ENCODE measurements around the gene FBLN2. TPM values are rescaled to one million over a fixed set of nuclear protein-coding genes. Genes with fewer than 3 reads are reported as not detected.

The FBLN2 gene
- total RNA-seq, 1 donor from 2014 or later: 33.5 TPM

DNA sequence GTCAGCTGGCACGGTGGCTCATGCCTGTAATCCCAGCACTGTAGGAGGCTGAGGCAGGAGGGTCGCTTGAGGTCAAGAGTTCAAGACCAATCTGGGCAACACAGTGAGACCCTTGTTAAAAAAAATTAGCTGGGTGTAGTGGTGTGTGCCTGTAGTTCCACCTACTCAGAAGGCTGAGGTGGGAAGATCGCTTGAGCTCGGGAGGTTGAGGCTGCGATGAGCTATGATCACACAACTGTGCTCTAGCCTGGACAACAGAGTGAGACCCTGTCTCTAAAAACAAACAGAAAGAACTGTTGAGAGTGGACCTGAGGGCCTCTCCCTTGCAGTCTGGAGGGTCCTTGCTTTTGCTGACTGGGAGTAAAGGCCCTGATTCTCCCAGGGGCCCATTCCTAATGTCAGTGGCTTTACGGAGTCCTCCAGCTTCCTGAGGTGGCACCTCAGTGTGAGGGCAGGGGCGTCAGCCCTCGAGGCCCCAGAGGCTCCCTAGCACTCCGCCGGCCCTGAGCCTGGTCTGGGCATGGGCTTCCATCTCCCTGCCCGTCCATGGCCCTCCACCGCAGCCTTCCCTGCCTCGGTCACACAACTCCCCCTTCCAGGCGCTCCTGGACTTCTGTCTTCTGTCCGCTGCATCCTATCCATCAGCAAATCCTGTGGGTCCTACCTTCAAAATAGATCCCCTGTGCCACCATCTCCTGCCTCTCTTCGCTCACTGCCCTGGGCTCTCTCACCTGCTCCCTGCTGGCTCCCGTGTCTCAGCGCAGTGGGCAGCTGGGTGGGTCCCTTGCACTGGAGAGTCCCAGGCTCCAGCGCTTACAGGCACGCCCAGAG lies 19.0 kb downstream of the FBLN2 start:
- DNase-seq: no peak

DNA sequence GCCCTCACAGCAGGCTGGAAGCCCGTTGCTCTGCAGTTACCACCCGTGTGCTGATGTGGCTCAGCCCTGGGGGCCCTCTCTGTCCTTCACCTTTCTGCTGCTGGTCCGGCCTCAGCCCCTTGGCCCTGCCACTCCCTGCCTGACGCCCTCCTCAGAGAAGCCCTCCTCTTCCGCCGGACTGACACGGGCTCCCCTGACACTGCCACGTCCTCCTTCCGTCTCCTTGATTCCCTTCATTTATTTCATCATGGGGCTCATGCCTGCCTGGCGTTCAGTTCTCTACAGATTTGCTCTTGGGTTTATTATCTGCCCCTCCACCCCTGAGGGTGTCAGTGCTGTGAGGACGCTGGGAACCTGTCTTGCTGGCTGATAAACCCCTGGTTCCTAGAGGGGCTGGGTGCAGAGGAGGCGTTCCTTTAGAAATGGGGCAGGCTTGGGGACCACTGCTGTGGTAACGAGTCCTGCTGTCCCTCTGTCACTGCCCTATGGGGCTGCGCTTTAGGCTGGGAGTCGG lies 19.6 kb downstream of the FBLN2 start:
- DNase-seq: no peak

DNA sequence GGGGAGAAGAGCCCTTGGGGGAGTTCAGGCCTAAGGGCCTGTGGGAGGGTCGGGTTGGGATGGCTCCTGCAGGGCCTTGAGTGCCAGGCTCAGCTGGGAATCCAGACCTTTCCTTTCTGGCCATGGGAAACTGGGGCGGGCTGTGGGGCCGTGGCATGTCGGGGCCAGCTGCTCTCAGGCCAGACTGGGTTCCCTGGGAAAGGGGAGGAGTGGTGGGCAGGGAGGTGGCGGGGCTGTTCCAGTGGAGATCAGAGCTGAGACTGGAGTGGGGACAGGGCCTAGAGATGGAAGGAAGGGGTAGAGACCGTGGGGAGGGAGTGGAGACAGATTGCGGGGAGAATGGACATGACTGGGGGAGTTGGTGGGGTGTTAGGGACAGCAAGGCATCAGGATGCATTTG lies 20.3 kb downstream of the FBLN2 start:
- DNase-seq: no peak

DNA sequence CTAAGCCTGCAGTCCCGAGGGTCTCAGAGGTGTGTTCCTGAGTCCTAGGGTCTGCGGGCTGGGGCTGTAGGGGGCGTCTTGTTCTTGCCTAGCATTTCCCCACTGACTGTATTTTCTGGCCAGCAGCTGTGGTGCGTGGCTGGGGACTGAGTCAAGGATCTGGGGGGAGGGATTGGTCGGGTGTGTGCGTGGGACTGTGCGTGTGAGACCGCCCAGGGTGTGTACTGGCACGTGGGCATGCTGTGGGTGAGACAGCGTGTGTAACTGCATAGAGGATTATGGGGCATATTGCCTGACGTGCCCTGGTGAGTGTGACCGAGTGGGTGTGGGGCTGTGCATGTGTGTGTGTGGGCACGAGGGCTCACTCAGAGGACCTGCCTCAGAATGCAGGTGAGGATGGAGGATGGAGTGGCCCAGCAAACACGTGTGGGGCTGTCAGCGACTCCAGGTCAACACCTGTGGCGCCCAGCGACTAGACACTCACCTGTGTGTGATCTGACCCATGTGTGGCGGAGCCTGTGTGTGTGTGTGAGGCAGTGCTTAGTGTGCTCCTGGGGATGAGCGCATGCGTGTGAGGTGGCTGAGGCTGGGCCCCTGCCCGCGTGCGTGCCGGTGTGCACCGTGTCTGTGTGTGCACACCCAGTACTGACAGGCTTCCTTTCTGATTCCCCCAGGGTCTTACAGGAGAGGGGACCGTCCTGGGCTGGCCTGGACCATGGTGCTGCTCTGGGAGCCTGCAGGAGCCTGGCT lies 20.9 kb downstream of the FBLN2 start:
- no peak for DNase-seq

DNA sequence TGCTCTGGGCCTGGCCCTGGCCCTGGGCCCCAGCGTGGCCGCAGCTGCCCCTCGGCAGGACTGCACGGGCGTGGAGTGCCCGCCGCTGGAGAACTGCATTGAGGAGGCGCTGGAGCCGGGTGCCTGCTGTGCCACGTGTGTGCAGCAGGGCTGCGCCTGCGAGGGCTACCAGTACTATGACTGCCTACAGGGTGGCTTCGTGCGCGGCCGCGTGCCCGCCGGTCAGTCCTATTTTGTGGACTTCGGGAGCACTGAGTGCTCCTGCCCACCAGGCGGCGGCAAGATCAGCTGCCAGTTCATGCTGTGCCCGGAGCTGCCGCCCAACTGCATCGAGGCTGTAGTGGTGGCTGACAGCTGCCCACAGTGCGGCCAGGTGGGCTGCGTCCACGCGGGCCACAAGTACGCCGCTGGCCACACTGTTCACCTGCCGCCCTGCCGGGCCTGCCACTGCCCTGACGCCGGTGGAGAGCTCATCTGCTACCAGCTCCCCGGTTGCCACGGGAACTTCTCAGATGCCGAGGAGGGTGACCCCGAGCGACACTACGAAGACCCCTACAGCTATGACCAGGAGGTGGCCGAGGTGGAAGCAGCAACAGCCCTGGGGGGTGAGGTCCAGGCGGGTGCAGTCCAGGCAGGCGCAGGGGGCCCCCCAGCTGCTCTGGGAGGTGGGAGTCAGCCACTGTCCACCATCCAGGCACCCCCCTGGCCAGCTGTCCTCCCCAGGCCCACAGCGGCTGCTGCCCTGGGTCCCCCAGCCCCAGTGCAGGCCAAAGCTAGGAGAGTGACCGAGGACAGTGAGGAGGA lies 21.7 kb downstream of the FBLN2 start:
- no peak for DNase-seq

DNA sequence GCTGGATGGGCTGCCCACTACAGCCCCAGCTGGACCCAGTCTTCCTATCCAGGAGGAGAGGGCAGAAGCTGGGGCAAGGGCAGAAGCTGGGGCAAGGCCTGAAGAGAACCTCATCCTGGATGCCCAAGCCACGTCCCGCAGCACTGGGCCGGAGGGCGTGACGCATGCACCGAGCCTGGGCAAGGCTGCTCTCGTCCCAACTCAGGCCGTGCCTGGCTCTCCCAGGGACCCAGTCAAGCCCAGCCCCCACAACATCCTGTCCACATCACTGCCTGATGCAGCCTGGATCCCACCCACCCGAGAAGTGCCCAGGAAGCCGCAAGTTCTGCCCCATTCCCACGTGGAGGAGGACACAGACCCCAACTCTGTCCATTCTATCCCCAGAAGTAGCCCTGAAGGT lies 22.3 kb downstream of the FBLN2 start:
- DNase-seq: no peak

DNA sequence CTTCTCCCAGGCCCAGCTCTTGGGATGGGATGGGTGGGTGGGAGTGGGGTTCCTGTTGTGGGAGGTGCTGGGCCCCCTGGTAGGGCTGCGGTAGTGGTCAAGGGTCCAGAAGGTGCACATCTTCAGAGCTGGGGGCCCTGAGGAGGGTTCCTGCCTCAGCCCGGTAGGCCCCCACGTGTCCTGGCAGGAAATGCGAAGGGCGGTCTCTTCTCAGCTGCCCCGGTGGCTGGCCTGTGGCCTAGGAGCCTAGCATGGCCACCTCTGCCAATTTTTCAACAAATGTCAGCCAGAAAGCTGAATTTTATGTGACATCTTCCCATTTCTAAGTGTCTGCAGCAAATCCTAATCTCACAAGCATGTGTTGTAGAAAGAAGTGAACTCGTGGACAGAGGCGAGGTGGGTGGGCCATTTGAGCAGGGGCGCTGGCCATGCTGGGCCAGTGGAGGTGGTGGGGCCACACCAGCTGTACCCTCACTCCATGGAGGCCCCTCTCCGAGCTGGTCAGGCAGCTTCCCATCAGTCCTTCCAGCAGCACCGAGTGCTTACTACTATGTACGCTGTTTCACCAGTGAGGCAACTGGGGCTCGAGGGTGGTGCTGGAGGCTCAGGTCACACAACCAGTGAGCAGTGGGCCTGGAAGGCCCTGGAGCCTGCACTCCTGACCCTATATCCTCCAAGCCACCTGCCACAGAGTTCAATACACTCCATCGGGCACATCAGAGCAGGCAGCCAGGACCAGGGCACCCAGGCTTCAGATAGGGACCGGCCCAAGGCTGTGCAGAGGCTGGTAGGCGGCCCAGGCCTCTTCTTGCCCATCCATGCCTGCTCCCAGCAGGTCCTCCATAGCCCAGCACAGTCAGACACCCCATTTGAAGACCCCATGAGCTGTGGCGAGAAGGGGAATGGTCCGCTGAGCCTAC lies 23.2 kb downstream of the FBLN2 start:
- DNase-seq: no peak

DNA sequence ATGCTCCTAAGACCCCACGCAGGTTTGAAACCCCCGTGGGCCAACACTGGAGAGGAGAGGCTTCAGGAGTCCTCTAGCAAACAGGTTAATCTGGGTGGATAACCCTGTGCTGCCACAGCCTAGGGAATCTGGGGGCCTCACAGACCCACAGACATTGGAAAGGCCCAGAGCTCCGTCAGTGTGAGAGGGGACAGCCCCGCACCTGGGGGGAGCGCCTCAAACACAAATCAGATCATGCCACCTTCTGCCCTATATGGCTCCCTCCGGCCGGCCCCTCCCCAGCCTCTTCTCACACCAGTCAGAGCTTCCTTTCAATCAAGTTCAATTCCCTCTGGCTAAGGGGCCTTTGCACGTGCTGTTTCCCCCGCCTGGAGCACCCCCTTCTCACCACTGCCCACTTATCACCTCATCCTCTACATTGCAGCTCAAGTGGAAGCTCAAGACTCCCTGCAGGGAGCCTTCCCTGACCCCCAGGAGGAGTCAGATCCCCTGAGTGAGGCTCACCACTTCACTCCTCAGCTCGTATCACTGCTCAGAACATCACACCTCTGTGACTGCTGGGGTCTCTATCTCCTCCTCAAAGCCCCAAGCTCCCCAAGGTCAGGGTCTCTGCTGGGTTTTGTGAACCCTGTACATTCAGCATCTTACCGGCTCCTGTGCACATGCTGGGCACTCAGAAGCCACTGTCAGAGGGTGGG lies 24.1 kb downstream of the FBLN2 start:
- no peak for DNase-seq

DNA sequence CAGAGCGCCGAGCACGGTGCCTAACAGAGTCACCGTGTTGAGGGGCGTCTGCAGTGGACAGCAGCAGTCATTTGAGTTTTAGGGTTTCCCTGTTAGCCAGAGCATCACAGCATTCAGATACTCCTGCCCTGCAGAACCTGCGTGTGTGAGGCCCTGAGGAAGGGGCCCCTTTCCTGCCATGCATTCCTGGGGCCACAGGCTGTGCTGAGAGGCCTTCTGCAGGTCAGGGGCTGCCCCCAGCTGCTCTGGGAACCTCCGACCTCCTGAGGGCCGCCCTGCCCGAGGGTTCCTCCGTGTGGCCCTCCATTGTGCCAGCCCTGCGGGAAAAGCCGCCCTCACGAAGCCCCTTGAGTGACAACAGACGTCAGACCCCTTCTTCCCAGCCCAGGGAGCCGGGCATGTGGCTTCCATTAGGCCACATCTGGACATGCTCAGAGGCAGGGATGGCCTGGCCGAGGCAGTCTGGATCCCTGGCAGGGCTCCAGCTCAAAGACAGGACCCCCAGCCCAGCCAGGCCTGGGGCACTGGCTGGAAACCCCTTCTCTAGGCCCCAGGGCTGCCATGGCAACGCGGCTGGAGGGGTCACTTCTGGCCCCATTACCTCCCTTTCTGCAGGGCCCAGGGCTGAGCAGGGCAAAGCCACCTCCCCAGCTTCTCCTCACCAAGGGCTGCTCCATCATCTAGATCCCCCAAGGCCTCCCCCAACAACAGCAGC lies 25.3 kb downstream of the FBLN2 start:
- DNase-seq: no peak

DNA sequence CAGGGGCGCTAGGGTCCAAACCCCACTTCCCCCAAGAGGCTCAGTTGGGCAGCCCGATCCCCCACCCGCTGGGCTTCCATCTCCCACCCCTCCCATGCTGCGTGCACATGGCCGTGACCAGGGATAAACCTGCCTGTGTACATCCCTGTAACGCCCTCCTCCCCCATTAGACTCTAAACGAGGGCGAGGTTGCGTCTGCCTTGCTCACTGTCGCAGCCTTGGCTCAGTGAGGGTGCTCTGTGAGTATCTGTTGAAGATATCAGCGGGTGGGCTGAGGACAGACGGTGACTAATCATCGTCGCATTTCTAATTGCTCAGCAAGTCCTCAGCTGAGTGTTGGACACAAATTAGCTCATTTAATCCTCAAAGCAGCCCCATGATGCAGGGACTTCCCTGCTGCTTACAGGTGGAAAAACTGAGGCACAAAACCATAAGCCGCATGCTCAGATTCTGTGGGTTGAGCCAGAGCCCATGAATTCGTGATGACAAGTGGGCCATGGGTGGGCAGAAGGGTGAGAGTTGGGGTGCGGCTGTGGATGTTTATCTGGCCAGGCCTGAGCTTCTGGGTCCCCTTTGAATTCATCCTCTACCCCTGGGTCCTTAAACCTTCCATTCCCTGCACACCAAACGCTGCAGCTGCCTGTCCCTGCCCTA lies 26.0 kb downstream of the FBLN2 start:
- DNase-seq: no peak

DNA sequence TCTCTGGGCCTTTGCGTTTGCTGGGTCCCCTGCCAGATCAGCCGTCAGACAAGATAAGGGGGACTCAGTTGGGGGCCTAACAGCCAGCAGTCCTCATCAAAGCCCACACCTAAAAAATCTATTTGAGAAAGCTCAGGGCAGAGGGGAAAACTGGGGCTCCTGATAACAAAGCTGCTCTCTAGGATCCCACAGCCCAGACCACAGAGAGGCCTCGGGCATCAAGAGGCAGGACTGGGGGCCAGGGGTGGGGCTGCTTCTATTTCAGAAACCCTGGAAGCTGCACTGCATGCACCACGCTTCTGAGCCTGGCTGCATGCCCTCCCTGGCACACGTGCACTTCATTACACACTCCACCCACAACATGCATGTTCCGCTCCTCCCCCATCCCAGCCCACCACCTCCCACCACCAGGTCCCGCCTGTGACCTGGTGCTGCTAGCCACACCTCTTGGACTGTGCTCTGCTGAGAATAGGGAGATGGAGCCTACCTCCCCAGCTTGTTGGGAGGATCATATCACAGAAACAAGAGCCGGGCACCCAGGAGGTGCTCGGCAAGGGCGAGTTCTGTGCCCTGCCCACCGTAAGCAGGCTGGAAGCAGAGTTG lies 26.6 kb downstream of the FBLN2 start:
- no peak for DNase-seq

DNA sequence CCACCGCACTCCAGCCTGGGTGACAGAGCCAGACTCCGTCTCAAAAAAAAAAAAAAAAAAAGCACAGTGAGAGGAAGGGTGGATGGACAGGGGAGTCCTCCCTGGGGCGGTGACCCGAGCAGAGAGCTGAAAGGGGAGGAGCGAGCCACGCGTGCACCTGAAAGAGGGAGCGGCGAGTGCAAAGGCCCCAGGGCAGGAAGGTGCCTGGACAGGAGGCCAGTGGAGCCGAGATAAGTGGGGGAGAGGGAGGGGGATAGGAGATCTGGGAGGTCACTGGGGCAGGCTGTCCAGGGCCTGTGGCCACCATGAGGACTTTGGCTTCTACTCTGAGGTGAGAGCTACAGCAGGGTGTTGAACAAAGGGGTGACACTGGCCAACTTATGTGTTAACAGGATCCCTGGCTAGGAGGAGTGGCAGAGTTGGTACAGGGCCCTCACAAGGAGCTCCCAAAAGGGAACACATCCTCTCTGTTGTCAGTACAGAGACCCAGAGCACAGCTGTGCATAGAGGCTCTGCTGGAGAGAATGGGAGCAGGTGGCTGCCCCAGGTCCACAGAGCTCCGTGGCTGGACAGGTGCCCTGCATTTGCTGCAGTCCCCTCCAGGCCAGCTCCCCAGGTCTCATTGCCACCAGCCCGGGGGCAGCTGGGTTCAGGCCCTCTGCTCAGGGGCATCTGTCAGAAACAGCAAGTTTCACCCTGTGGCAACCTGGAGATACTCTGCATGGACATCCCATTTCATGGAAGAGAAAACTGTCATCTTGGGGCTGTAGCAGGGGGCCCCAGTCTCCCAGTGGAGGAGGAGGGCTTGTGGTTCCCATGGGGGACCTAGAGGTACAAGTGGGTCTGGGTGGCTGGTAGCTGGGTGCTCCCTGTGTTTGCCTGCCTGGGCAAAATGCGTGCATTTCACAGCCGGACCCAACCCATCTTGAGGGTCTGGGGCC lies 28.5 kb downstream of the FBLN2 start:
- no peak for DNase-seq

DNA sequence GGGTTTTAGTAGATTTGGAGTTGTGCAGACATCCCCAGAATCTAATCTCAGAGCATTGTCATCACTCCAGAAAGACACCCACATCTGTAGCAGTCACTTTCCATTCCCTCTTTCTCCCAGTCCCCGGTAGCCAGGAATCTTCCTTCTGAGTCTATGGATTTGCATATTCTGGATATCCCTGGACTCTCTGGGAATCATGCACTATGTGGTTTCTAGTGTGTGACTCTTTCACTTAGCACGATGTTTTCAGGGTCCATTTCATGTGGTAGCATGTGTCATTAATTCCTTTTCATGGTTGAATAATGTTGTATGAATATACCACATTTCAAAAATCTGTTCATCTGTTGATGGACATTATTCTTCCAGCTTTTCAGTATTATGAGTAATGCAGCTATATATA lies 29.3 kb downstream of the FBLN2 start:
- peak; percentile 84 for DNase-seq

DNA sequence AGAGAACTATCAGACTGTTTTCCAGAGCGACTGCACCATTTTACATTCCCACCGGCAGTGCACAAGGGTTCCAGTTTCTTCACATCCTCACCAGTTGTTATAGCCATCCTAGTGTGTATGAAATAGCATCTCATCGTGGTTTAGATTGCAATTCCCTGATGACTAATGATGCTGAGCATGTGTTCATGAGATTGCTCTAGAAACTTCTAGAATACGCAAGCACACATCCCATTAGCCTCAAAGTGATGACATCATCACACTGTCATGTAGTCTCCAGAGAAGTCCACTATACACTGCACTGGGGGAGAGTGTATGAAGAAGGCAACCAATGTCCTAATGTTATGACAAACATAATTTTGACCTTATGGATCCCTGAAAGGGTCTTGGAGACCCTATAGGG lies 30.1 kb downstream of the FBLN2 start:
- DNase-seq: no peak

DNA sequence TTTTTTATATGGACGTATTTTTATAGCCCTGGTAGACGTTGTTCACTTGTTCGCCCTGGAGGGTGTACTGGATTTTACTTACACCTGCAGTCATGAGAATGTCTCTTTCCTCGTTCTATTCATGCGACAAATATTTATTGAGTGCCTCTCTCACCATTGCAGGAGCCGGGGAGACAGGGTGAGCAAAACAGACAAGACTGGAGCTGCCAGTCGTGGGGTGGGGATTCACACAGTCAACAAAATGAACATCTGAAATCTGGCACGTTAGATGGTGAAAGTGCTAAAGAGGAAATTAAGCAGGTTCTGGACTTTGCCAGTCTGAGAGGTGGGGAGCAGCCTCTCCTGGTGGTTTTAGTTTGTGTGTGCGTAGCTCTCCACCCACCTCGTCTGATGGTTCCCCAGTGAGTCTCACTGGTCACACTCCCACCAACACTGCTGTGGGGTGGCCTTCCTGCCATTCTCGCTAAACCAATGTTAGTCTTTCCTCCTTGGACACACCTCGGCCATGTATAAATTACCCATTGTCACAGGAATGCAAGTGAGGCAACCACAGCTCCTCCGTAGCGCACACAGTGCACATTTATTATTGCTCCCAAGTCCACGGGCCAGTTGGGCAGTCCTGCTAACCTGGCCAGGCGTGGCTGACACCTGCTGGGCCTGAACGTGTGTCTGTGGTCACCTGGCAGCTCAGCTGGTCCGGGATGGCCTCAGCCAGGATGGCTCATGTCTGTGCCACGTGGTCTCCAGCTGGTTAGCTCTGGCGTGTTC lies 31.5 kb downstream of the FBLN2 start:
- DNase-seq: no peak

DNA sequence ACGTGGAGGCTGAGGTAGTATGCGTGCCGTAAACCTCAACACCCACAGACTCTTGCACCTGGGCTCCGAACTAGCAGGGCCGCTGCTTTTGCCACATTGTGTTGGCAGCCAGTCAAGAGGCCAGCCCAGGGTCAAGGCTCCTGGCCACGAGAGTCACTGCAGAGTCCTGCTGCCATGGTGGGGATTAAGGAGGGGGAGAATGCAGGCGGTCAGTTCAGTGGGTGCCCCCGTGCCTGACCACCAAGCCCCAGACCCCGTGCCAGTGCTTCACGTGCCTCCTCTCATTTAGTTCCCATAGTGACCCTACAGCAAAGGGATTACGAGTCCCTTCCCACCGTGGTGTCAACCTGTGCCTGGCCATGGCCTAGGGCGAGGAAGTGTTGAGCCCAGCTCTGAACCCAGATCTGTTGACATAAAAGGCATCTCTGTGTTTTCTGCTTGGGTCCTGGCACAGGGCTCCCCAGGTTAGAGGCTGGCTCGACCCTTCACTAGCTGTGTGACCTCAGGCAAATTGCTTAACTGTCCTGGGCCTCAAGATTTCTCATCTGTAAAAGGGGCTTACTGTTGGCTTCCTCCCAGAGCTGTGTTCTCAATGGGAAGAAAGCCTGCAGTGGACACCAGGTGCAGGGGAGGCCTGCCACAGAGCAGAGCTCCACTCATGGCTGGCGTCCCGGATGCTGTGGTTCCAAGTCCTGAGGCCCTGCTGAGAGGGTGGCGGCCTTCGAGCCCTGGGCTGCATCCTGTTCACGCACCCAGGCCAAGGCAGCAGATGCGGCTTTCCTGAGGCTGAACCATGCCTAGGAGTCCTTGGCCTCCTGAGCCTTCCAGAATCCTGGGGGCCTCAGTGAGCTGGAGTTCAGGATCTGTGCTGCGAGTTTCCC lies 32.8 kb downstream of the FBLN2 start:
- no peak for DNase-seq
